OCI-LY3 (cell line): ENCODE results near the gene NUP93.

Source experiments
- CTCF ChIP-seq: fragments of 200-600, 300-600 bp; sonication (generic); IDR thresholded peaks from 2 replicates; pipeline ENCODE4 v1.5.1; 2014; ENCODE audit warnings: antibody characterized with exemption, low read length, low read depth
- EZH2phosphoT487 ChIP-seq: fragments of 200-600 bp; shearing (Covaris generic); IDR thresholded peaks from 2 replicates; pipeline ENCODE4 v1.6.1; 2018; ENCODE audit warnings: antibody characterized with exemption, mixed run types, low read depth

- no peak for TF ChIP-seq CTCF
- TF ChIP-seq EZH2phosphoT487 = no peak
Measured at GRCh38 chr16:56815721-56816120, 85.8 kb downstream of the NUP93 start.
